Liver (tissue), 9 donors: Measurements from ENCODE around the gene CD79A. TPM values are rescaled to one million over a fixed set of nuclear protein-coding genes. Genes with fewer than 3 reads are reported as not detected.
A peak's percentile ranks its signal among the peaks of the same experiment; 100 is the strongest.

Experiments
- DNase-seq: peaks from one replicate; pipeline ENCODE4 v3.0.0-alpha.2; 2017; ENCODE audit warnings: low spot score
- H3K27ac ChIP-seq, 2 donors: one replicate each; pipeline ENCODE4 v1.7.0; 2013; ENCODE audit warnings: inconsistent platforms in 2 of 2, low read length in 2 of 2, control low read depth in 1 of 2, low read depth in 1 of 2, mild to moderate bottlenecking in 1 of 2
- H3K27me3 ChIP-seq, 4 donors: one replicate each; pipeline versions ENCODE4 v1.6.1 to v1.7.0; 2013; ENCODE audit warnings: low read length in 3 of 4, inconsistent platforms in 1 of 4, mild to moderate bottlenecking in 1 of 4, moderate library complexity in 1 of 4; ENCODE audit not compliant: control insufficient read depth in 4 of 4, insufficient read depth in 4 of 4
- H3K36me3 ChIP-seq, 4 donors: one replicate each; pipeline versions ENCODE4 v1.6.1 to v1.7.0; 2013; ENCODE audit warnings: low read length in 3 of 4, mild to moderate bottlenecking in 3 of 4, low read depth in 1 of 4, moderate library complexity in 1 of 4; ENCODE audit not compliant: control insufficient read depth in 4 of 4, insufficient read depth in 3 of 4
- H3K4me1 ChIP-seq, 4 donors: one replicate each; pipeline versions ENCODE4 v1.6.1 to v1.7.0; 2013; ENCODE audit warnings: low read length in 3 of 4, mild to moderate bottlenecking in 3 of 4, moderate library complexity in 1 of 4; ENCODE audit not compliant: control insufficient read depth in 4 of 4, insufficient read depth in 4 of 4
- H3K4me3 ChIP-seq, 3 donors: one replicate each; pipeline versions ENCODE4 v1.6.1 to v1.7.0; 2013; ENCODE audit warnings: low read length in 3 of 3, control low read depth in 1 of 3, low read depth in 1 of 3, mild to moderate bottlenecking in 1 of 3
- H3K9ac ChIP-seq, 2 donors: one replicate each; pipeline ENCODE4 v1.7.0; 2013; ENCODE audit warnings: low read length in 2 of 2, mild to moderate bottlenecking in 2 of 2, moderate library complexity in 2 of 2, control low read depth in 1 of 2, low read depth in 1 of 2
- H3K9me3 ChIP-seq, 4 donors: one replicate each; pipeline versions ENCODE4 v1.6.1 to v1.7.0; 2013; ENCODE audit warnings: low read length in 3 of 4; ENCODE audit not compliant: control insufficient read depth in 4 of 4
- ATF3 ChIP-seq: IDR thresholded peaks from 2 replicates; pipeline ENCODE4 v1.6.1; 2016; ENCODE audit warnings: antibody characterized with exemption
- CTCF ChIP-seq: fragments of 150-350 bp; IDR thresholded peaks from 2 replicates; pipeline ENCODE4 v1.5.1; 2017; ENCODE audit warnings: improper control_type of control experiment, low read depth, low read length; ENCODE audit not compliant: missing input control
- EGR1 ChIP-seq, 2 donors: IDR thresholded peaks; 2 replicates each; pipeline ENCODE4 v1.6.1; 2016 to 2018; ENCODE audit warnings: antibody characterized with exemption in 2 of 2, low read depth in 2 of 2
- FOXA1 ChIP-seq: IDR thresholded peaks from 2 replicates; pipeline ENCODE4 v1.6.1; 2016; ENCODE audit warnings: antibody characterized with exemption
- FOXA2 ChIP-seq: IDR thresholded peaks from 2 replicates; pipeline ENCODE4 v1.6.1; 2016; ENCODE audit warnings: antibody characterized with exemption
- GABPA ChIP-seq, 2 donors: IDR thresholded peaks in 1 of 2; conservative IDR thresholded peaks in 1 of 2; 2 replicates each; pipeline ENCODE4 v1.6.1; 2016; ENCODE audit warnings: antibody characterized with exemption in 2 of 2, mild to moderate bottlenecking in 1 of 2, moderate library complexity in 1 of 2
- HNF4A ChIP-seq, 2 donors: conservative IDR thresholded peaks; 2 replicates each; pipeline ENCODE4 v1.6.1; 2016; ENCODE audit warnings: antibody characterized with exemption in 2 of 2, mild to moderate bottlenecking in 2 of 2
- HNF4G ChIP-seq: IDR thresholded peaks from 2 replicates; pipeline ENCODE4 v1.6.1; 2016; ENCODE audit warnings: antibody characterized with exemption
- JUND ChIP-seq, 2 donors: IDR thresholded peaks; 2 replicates each; pipeline ENCODE4 v1.6.1; 2016; ENCODE audit warnings: antibody characterized with exemption in 2 of 2
- MAX ChIP-seq: IDR thresholded peaks from 2 replicates; pipeline ENCODE4 v1.6.1; 2016; ENCODE audit warnings: antibody characterized with exemption
- NR2F2 ChIP-seq: IDR thresholded peaks from 2 replicates; pipeline ENCODE4 v1.6.1; 2016; ENCODE audit warnings: antibody characterized with exemption
- RAD21 ChIP-seq, 2 donors: IDR thresholded peaks; 2 replicates each; pipeline ENCODE4 v1.6.1; 2016; ENCODE audit warnings: antibody characterized with exemption in 2 of 2, mild to moderate bottlenecking in 2 of 2
- RXRA ChIP-seq, 2 donors: IDR thresholded peaks; 2 replicates each; pipeline ENCODE4 v1.6.1; 2017 to 2018; ENCODE audit warnings: antibody characterized with exemption in 2 of 2, mild to moderate bottlenecking in 1 of 2
- SP1 ChIP-seq: IDR thresholded peaks from 2 replicates; pipeline ENCODE4 v1.6.1; 2018; ENCODE audit warnings: antibody characterized with exemption, mild to moderate bottlenecking
- TAF1 ChIP-seq: conservative IDR thresholded peaks from 2 replicates; pipeline ENCODE4 v1.6.1; 2016; ENCODE audit warnings: antibody characterized with exemption, mild to moderate bottlenecking
- YY1 ChIP-seq: IDR thresholded peaks from 2 replicates; pipeline ENCODE4 v1.6.1; 2016; ENCODE audit warnings: antibody characterized with exemption, mild to moderate bottlenecking
- WGBS: extraction: QIAGEN DNeasy Blood & Tissue Kit; methylation state at CpG from one replicate; pipeline ENCODE4 v1.1.7; 2013; 5-methylcytosine and 5-hydroxymethylcytosine counted together
- polyA plus RNA-seq, 2 donors: library from polyadenylated mRNA; stranded (reverse) in 1 of 2; unstranded in 1 of 2; fragments of 200-250 nt in 1 of 2; fragments of >200 nt in 1 of 2; fragmentation: Nextera tagmentation in 1 of 2; extraction: Ambion mirVana in 1 of 2; gene quantifications; one replicate each; pipeline versions ENCODE4 v1.2.1 to v1.2.3, GENCODE V29; 2013 to 2015
- total RNA-seq, 2 donors: library from RNA; depleted of rRNA; stranded (reverse); fragments of >200 nt; gene quantifications; one replicate each; pipeline ENCODE4 v1.2.3, GENCODE V29; 2014
- TF ChIP-seq, protein P1 (sequence below): IDR thresholded peaks from 2 replicates; pipeline ENCODE4 v1.6.1; 2016; ENCODE audit warnings: antibody characterized with exemption
- TF ChIP-seq, protein P2 (sequence below): IDR thresholded peaks from 2 replicates; pipeline ENCODE4 v1.6.1; 2016; ENCODE audit warnings: antibody characterized with exemption, mild to moderate bottlenecking
- donor health status: healthy.
- donor health status: healthy.
- donor health status: healthy.
- donor health status: healthy.
- donor health status: healthy.

Gene CD79A
- total and polyA plus RNA-seq, 4 donors: 0.43 to 5.0 (median 2.0) TPM

- peak; percentile 91 for DNase-seq
- H3K27me3 ChIP-seq: no peaks in the 10 kb centered on the region
- peak overlapping the region; percentile 78 to 87 for H3K27ac ChIP-seq
- H3K4me1 ChIP-seq: peaks cover 0 to 25% (median 17%) of the 10 kb centered on the region in 4 donors
- under 1% methylated on average over 66 of the region's 66 CpGs for WGBS
- H3K9ac ChIP-seq: peak overlapping the region; percentile 53 to 92
- TF ChIP-seq GABPA (IDR thresholded peaks at IDR 0.05 in 1 of 2, conservative IDR thresholded peaks at IDR 0.05 in 1 of 2): peak in 1 of 2 donors; percentile 85
- peak; percentile 71 for TF ChIP-seq SP1
- TF ChIP-seq, protein P1, sequence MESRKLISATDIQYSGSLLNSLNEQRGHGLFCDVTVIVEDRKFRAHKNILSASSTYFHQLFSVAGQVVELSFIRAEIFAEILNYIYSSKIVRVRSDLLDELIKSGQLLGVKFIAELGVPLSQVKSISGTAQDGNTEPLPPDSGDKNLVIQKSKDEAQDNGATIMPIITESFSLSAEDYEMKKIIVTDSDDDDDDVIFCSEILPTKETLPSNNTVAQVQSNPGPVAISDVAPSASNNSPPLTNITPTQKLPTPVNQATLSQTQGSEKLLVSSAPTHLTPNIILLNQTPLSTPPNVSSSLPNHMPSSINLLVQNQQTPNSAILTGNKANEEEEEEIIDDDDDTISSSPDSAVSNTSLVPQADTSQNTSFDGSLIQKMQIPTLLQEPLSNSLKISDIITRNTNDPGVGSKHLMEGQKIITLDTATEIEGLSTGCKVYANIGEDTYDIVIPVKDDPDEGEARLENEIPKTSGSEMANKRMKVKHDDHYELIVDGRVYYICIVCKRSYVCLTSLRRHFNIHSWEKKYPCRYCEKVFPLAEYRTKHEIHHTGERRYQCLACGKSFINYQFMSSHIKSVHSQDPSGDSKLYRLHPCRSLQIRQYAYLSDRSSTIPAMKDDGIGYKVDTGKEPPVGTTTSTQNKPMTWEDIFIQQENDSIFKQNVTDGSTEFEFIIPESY: peak; percentile 92
- peak; percentile 31 for TF ChIP-seq NR2F2
- no peak for TF ChIP-seq FOXA1
- TF ChIP-seq, protein P2, sequence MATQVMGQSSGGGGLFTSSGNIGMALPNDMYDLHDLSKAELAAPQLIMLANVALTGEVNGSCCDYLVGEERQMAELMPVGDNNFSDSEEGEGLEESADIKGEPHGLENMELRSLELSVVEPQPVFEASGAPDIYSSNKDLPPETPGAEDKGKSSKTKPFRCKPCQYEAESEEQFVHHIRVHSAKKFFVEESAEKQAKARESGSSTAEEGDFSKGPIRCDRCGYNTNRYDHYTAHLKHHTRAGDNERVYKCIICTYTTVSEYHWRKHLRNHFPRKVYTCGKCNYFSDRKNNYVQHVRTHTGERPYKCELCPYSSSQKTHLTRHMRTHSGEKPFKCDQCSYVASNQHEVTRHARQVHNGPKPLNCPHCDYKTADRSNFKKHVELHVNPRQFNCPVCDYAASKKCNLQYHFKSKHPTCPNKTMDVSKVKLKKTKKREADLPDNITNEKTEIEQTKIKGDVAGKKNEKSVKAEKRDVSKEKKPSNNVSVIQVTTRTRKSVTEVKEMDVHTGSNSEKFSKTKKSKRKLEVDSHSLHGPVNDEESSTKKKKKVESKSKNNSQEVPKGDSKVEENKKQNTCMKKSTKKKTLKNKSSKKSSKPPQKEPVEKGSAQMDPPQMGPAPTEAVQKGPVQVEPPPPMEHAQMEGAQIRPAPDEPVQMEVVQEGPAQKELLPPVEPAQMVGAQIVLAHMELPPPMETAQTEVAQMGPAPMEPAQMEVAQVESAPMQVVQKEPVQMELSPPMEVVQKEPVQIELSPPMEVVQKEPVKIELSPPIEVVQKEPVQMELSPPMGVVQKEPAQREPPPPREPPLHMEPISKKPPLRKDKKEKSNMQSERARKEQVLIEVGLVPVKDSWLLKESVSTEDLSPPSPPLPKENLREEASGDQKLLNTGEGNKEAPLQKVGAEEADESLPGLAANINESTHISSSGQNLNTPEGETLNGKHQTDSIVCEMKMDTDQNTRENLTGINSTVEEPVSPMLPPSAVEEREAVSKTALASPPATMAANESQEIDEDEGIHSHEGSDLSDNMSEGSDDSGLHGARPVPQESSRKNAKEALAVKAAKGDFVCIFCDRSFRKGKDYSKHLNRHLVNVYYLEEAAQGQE: peak; percentile 87
- TF ChIP-seq RAD21 (IDR thresholded peaks at IDR 0.05): peak; percentile 34 to 53
- TF ChIP-seq FOXA2: no peak
- TF ChIP-seq ATF3: no peak
- peak; percentile 70 for TF ChIP-seq YY1
- TF ChIP-seq EGR1 (IDR thresholded peaks at IDR 0.05; ENCODE audit: low read depth in 2 of 2): peak; percentile 11 to 35
- TF ChIP-seq MAX: peak; percentile 47
- TF ChIP-seq TAF1: peak; percentile 72
- TF ChIP-seq RXRA (IDR thresholded peaks at IDR 0.05): peak; percentile 57 to 73
- TF ChIP-seq CTCF: peak; percentile 9
- TF ChIP-seq JUND (IDR thresholded peaks at IDR 0.05): peak; percentile 50 to 60
- no peak for TF ChIP-seq HNF4G
- TF ChIP-seq HNF4A (conservative IDR thresholded peaks at IDR 0.05): peak; percentile 40 to 64
- peak overlapping the region; percentile 78 to 97 (median 90) for H3K4me3 ChIP-seq
- H3K9me3 ChIP-seq: no peaks in the 10 kb centered on the region
- H3K36me3 ChIP-seq: peaks cover 0 to 3% (median 1%) of the 10 kb centered on the region in 4 donors
Observed at GRCh38 chr19:41883821-41884733, 7.0 kb downstream of the CD79A start.
